ENCODE measurements around the gene FBLN1.

GRCh38 chr22:45648301-45649117 is 145.8 kb downstream of the FBLN1 start:
- TF ChIP-seq, protein P1, sequence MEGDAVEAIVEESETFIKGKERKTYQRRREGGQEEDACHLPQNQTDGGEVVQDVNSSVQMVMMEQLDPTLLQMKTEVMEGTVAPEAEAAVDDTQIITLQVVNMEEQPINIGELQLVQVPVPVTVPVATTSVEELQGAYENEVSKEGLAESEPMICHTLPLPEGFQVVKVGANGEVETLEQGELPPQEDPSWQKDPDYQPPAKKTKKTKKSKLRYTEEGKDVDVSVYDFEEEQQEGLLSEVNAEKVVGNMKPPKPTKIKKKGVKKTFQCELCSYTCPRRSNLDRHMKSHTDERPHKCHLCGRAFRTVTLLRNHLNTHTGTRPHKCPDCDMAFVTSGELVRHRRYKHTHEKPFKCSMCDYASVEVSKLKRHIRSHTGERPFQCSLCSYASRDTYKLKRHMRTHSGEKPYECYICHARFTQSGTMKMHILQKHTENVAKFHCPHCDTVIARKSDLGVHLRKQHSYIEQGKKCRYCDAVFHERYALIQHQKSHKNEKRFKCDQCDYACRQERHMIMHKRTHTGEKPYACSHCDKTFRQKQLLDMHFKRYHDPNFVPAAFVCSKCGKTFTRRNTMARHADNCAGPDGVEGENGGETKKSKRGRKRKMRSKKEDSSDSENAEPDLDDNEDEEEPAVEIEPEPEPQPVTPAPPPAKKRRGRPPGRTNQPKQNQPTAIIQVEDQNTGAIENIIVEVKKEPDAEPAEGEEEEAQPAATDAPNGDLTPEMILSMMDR (IDR thresholded peaks at IDR 0.05; ENCODE audit: low read length), result no peak
- TF ChIP-seq EZH2 (IDR thresholded peaks at IDR 0.05; ENCODE audit: borderline replicate concordance, low read length), result no peak

Data from OCI-LY1 (cell line).